HG02884 (cell line): Measurements from ENCODE around the gene SSH2.
"Not testable (repeated sequence)": the region's sequence is repeated elsewhere in the genome, so short reads cannot be mapped to it uniquely, and the experiment has no call there.

Experiments used
- ATAC-seq: cut with Tn5 transposase; IDR thresholded peaks from one replicate; pipeline ENCODE4 v1.9.1; 2021; ENCODE audit warnings: mild to moderate bottlenecking, moderate library complexity; ENCODE audit not compliant: unreplicated experiment

The SSH2 gene

DNA sequence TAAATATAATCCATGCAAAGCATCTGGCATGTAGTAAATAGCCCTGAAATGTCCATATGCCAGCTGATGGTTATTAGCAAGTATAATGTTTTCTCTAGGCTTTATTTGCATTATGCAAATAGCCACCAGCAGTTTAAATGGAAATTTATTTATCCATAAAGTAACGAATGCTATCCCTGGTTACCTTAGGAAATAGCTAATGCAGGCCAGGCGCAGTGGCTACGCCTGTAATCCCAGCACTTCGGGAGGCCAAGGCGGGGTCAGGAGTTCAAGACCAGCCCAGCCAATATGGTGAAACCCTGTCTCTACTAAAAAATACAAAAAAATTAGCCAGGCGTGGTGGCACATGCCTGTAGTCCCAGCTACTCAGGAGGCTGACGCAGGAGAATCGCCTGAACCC lies 254.1 kb downstream of the SSH2 start:
- ATAC-seq, result not testable (repeated sequence)

DNA sequence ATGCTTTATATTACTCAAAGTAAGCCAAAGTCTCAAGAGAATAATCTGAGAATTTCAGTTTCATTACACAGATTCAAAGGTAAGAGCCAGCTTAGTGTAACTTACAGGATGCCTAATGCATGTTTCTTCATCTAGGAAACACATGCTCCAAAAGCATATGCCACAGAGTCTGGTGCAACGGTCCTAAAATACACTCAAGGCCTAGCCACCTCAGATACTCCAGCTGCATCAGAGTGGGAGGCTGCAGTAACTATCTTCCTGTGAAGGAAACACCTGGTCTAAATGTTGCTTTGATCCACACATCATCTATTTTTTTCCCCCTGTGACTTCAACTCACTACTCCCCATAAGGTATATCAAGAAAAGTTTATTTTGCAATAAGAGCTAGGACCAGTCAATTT lies 255.7 kb downstream of the SSH2 start:
- no peak for ATAC-seq

- ATAC-seq, result no peak
These were observed 258.4 kb downstream of the SSH2 start for GRCh38 chr17:29671661-29672060.

DNA sequence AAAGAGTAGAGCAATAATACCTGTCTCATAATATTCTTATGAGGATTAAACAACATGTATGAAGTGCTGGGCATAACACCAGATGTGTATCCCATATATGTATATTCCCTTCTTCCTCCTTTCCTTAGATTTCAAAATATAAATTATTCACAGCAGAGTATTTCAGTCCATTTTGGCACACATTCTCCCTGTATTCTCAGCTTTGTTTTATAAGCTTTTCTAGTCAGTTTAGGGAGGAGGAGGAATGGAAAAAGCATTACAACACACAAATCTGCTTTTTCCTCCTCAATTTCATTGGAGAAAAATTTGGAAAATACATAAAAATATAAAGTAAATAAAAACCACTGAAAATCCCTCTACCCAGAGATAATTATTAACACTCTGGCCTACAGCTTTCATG lies 260.8 kb downstream of the SSH2 start:
- no peak for ATAC-seq

GRCh38 chr17:29667969-29668368 lies 262.1 kb downstream of the SSH2 start:
- ATAC-seq, result no peak

GRCh38 chr17:29665481-29665810 lies 264.6 kb downstream of the SSH2 start:
- ATAC-seq, result no peak

DNA sequence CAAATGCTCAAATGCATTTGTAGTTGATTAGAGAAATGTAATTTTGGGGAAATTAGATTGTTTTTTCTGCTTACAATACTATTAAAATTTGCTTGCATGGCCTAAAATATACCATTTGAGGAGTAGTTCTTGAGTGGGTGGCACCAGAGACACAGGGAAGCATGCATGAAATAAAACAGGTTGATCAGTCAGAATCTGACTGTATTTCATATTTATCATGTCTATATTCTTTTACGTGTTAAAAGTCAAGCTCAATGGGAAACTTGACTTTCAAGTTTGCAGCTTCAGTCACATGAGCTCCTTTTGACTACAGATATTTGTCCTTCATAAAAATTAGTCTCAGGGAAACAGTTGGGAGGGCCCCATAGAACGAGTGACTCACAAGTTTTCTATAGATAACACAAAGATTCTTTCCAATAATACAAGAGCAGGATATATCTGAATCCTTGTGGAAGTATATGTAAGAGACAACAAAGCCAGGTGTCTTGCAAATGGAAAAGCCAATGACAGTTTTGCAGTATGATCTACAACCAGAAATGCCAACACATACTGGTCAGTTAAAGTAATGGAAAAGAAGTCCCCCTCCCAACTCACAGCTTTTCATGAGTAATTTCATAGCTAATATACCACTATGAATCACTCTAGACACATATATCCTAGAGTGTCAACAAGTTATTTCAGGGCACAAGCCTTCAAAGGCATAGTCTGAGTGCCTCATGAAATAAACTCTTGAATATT lies 265.1 kb downstream of the SSH2 start:
- no peak for ATAC-seq

GRCh38 chr17:29663155-29663554 lies 266.9 kb downstream of the SSH2 start:
- no peak for ATAC-seq

DNA sequence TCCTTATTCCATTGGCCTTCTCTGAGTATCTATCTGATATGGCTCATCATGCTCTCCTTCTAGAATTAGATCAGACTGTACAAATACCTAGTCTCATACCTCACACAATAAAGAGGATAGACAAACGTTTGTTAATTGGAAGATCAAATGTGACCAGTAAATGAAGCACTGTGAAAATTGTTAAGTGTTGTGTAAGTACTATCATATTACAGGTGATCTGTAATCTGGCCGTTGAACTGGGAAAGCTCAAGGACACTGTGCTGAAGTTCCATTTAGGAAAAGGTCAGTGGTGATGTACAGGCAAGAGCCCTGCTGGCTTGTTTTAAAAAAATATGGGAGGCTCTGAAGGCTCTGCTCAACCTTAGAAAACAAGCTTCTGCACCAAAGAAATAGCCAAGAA lies 268.8 kb downstream of the SSH2 start:
- ATAC-seq, result no peak

DNA sequence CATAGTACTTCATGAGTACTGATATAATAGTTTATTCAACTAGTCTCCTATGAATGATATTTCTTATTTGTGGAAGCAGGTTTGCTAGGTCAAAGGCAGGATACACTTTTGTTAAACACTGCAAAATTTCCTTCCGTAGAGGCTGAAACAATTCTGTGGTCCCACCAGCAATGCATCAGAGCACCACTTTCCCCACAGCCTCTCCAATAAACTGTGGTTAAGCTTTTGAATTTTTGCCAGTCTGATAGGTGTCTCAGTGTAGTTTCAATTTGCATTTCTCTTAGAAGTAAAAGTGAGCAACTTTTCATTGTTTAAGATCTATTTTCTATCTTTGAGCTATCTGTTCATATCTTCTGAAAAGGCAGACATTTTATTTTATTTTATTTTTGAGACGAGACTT lies 270.9 kb downstream of the SSH2 start:
- ATAC-seq, result no peak

GRCh38 chr17:29655323-29655722 lies 274.7 kb downstream of the SSH2 start:
- no peak for ATAC-seq

DNA sequence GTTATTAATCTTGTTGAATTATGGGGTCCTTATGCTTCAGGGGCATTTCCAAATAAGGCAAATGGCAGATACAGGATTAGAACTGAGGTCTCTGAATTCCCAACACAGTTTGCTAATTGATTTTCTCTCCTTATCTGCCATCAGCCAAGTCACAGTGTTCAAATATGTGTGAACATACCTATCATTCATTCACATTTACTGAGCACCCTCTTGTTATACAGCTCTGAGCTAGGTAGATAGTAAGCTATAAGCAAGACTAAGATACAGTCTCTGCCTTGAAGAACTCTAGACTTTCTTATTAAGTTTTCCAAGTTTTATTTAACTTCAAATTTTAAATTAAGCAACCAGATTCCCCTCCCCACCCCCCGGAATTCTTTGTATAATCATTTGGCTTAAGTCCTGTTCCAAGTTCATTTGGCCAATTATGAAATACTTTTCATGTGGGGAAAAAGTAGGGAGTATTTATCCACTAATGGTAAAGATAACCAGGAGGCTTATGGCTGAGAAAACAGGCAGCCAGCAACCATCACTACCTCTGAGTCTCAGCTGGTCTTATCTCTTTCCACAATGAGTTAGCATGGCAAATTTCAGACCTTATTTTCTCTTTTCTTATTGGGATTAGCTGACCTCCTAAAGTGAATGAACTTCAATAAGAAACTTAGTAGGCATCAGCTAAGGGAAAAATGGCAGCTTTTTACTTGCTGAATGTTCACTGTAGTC lies 275.9 kb downstream of the SSH2 start:
- ATAC-seq, result no peak

- no peak for ATAC-seq
These were observed 277.1 kb downstream of the SSH2 start for GRCh38 chr17:29652976-29653375.

DNA sequence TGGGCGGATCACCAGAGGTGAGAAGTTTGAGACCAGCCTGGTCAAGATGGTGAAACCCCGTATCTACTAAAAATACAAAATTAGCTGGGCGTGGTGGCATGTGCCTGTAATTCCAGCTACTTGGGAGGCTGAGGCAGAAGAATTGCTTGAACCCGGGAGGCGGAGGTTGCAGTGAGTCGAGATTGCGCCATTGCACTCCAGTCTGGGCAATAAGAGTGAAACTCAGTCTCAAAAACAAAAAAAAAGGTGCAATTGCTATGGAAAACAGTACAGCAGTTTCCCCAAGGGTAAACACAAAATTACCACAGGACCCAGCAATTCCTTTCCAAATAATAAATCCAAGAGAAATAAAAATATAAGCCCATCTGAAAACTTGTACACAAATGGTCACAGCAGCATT lies 278.1 kb downstream of the SSH2 start:
- ATAC-seq, result not testable (repeated sequence)

- ATAC-seq, result no peak
These were observed 279.6 kb downstream of the SSH2 start for GRCh38 chr17:29650396-29650795.

DNA sequence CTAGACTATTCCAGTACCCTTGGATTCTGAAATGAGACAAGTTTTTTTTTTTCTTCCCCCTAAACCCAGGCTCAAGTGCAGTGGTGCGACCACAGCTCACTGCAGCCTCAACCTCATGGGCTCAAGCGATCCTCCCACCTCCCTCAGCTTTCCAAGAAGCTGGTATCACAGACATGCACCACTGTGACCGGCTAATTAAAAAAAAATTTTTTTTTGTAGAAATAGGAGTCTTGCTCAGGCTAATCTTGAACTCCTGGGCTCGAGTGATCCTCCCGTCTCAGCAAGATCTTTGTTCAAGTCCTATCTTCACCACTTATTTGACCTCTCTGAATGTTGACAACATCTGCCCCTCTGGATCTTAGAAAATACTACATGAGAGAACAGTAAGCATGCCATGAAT lies 280.7 kb downstream of the SSH2 start:
- no peak for ATAC-seq

DNA sequence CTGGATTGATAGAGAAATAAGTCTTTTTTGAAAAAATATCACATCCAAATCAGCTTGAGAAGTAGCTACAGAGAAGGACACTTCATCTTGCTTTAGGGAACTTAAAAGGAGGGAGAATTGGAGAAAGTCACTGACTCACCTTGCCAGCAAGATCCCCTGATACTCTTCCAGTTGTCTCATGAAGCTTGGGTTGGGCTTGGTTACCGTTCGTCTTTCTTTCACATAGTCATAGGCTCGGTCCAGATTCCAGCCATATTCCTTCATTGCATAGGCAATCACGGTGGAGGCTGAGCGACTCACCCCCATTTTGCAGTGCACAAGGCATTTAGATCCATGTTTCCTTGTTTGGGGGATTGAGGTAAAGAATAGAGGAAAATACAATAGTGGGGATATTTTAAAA lies 282.0 kb downstream of the SSH2 start:
- no peak for ATAC-seq

- ATAC-seq, result no peak
These were observed 284.4 kb downstream of the SSH2 start for GRCh38 chr17:29645515-29646051.

GRCh38 chr17:29643817-29644160 lies 286.2 kb downstream of the SSH2 start:
- ATAC-seq, result no peak

DNA sequence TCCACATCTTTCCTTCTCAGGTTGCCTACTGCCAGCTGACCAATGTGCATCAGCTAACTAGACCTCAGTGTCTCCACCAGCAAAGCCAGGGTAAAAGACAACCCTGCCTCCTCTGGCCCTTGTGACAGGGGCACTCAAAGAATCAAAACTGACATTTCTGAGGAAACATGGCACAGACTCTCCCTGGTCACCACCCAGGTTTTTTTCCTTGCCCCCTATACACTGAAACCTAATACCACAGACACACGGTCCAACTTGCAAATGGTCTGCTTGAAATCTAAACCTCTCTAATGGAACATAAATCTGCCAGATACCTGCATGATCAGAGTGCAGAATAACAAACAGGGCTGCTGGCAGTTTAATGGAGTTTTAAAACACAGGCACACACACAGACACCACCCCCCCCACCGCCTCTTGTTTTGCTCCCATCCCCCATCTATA lies 287.8 kb downstream of the SSH2 start:
- no peak for ATAC-seq

DNA sequence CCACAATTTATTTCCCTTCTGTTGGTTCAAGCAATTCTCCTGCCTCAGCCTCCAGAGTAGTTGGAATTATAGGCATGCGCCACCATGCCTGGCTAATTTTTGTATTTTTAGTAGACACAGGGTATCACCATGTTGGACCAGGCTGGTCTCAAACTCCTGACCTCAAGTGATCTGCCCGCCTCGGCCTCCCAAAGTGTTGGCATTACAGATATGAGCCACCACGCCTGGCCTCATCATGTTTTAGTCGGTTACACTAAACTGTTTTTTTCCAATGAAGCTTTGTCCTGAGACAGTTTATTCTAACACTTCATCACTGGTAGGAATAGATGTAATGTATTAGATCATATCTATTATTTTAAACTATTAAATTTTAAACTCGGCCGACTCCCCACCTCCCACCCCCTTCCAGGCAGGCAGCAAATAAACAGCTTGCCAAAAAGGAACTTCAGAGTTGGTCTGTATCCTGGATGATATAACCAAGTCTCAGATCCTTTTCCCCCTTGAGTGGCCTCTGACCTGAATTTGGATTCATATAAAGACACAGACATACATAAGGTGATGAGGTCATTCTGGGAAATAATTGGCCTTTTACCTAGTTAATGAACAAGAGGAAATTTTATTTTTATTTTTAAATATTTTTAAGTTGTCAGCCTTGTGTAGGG lies 288.9 kb downstream of the SSH2 start:
- no peak for ATAC-seq

GRCh38 chr17:29640413-29640812 lies 289.6 kb downstream of the SSH2 start:
- ATAC-seq, result no peak
